A204.1 (cell line): ENCODE data around the gene ALKBH8.
"Not testable (repeated sequence)": the region's sequence is repeated elsewhere in the genome, so short reads cannot be mapped to it uniquely, and the experiment has no call there.

Experiments
- FAIRE-seq: peaks from 2 replicates; lab custom pipeline; 2012; peaks lifted over from hg19 to GRCh38; lab: Jason Lieb, UNC

ALKBH8 gene

DNA sequence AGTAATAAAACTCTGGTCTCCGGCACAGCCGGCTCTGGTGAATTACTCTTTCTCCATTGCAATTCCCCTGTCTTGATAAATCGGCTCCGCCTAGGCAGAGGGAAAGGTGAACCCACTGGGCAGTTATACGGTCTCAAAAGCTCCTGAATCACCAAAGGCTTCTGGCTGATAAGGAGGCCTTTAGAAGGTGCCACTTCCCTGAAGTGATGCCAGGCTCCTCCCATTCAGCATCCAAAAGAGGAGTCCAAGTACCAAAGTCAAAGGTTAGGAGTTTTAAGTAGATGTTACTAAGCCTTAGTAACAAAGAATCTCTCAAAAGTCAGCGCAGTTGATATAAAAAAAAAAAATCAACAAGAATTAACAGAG, 11.8 kb upstream of the ALKBH8 start:
- FAIRE-seq: no peak

DNA sequence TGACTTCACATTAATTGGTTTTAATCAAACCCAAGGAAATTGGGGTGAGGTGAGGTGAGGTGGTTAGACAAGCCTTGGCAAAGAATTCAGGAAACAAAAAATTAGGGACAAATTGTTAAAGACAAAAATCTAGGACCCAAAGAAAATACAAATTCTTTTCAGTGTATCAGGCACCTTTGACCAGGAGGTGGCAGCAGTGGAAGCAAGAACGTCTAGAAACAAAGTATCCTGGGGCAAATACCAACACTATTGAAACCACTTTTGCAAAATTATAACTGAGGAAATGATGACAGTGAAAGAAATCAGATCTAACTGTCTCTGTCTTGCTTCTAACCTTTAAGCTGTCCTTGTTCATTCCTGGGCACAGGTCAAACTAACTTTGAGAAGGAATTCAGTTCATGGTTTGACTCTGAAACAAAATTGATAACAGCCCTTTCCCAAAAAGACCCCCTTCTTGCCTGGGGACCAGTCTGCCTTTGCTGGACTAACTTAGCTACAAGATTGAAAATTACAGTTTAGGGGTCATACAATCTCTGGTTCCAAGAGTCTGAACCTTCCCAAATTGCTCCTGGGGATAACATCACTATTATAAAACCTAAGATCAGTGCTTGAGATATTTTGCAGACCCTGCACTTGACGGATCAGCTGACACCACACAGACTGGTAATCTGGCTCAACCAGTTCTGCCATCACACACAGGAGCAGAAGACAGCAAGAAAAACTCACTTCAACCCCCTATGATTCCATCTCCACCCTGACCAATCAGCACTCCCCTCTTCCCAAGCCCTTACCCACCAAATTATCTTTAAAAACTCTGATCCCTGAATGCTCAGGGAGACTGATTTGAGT, 11.2 kb upstream of the ALKBH8 start:
- FAIRE-seq: peak; percentile 95

DNA sequence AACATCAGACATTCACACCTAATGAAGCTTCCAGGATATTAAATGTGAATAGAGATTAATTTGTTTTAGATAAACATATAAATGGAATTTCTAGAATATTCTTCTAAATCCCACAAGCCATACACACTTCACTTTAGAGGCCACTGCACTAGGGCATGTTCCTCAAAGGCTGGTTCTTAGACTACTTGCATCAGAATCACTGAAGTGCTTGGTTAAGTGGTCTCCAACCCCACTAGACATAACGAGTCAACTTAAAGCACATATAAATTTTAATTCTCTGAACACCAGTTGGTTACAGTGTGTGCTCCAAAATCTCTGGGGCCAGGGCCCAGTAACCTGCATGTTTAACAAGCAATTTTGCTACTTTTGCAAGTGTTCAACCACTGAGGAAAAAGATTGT, 7.9 kb upstream of the ALKBH8 start:
- FAIRE-seq: no peak

DNA sequence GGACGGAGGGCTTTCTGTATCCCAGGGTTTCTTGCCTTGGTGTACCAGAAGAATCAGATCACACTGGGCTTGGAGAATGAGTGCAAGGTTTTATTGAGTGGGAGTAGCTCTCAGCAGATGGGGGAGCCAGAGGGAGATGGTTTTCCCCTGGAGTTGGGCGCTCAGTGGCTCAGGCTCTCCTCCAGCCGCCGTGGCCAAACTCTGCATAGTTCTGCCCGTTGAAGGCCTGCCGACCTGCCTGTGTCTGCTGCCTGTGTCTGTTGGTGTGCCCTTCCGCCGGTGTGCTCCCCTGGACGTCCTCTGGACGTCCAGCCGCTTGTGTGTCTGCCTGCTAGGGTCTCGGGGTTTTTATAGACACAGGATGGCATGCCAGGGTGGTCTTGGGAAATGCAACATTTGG, 4.5 kb upstream of the ALKBH8 start:
- FAIRE-seq: no peak

DNA sequence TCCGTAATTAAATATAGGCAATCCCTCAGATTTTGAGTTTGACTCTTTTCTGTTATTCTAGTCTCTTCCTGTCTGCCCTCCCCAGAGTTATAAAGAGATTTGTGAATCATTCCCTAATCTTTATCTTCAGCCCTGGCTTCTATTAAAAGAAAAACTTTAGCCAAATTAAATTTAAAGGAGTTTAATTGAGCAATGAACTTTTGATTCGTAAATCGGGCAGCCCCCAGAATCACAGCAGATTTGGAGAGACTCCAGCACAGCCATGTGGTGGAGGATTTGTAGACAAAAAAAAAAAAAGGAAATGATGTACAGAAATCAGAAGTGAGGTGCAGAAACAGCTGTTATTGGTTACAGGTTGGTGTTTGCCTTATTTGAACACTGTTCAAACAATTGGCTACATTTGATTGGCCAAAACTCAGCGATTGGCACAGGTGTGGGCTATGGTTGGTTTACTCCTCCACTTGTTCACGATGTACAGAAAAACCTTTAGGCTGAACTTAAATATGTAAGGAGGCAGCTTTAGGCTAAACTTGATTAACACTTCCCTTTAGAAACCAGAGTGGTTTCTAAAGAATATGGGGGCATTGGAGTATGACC, 2.3 kb upstream of the ALKBH8 start:
- no peak for FAIRE-seq

DNA sequence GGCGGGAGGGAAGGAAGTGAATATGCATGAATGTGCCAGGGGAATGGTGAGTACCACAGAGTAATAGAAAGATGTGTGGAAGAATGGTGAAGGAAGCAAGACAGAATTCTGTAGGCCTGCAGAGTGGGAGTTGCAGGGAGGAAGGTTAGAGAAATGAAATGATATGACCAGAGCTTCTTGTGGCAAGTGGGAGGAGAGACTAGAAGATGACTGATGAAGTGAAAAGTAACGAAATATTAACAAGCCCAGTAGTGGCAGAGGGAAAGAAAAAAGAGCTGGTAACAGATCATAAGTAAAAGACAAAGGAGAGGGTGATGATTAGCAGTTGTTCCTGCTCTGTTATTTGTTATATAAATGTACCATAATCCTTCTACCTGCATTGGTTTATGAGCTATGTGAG, 1.0 kb upstream of the ALKBH8 start:
- no peak for FAIRE-seq

DNA sequence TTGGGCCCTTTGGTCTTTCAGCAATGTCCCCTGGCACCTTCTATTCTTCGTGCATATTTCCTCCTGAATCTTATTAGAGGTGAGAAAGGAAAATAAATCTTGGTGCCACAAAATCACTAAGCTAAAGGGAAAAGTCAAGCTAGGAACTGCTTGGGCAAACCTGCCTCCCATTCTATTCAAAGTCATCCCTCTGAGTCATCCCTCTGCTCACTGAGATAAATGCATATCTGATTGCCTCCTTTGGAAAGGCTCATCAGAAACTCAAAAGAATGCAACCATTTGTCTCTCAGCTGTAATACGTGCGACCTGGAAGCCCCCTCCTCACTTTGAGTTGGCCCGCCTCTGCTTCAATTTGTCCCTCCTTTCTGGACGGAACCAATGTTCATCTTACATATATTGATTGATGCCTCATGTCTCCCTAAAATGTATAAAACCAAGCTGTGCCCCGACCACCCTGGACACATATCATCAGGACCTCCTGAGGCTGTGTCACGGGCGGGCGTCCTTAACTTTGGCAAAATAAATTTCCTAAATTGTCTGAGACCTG, 493 bp upstream of the ALKBH8 start:
- not testable (repeated sequence) for FAIRE-seq

DNA sequence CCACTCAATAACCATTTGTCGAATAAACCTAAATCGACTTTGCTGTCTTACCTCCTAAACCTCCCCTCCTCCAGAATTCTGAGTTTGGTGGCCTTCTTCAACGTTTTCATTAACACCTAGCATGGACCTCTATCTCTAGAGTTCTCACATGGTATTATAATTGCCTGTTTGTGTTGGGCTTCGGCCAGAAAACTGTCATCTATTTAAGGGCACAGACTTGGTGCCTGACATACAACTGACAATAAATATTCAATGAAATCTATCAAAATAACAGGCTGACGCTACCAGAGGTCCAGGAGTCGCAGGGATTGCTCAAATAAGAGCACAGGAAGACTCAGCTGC, 687 bp downstream of the ALKBH8 start:
- no peak for FAIRE-seq

DNA sequence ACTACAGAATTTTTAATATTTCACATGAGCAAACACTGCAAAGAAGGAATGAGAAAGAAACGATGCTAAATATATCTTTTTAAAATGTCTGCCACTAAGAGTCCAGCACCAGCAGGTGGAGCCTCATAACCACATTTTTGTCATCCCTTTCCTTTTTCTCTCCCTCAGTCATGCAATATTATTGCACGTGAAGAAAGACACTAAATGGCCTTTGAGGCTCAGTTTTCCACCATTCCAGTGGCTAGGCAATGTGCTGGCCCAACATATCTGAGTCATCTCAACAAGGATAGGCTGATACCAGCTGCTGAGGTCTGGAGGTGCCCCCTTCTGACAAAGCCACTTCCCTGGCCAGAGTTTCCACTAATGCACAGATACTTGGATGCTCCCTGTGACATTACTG, 1.8 kb downstream of the ALKBH8 start:
- peak; percentile 93 for FAIRE-seq

DNA sequence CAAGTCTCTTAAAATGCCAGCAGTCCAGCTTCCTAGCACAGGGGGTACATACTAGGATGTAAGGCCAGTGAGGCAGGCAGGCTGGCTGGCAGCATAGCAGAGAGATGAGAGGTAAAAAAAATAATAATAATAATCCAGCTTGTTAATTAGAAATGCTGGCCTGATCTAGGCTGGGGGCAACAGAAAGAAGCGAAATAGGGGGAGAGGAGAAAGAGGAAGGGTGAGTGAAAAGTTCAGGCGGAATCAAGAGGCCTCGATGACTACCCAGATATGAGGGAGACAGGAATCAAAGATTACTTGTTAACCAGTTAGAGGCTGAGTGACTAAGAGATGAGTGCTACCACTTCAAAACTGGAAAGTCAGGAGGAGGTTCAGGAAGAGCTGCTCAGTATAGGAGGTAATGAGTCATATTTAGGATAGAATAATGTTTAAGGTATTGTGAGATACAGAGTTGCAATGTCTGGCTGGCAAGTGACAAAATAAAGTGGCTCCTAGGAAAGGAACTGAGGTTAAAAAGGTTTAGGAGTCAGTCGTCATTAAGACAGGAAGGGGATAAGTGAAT, 2.8 kb downstream of the ALKBH8 start:
- FAIRE-seq: peak; percentile 86

DNA sequence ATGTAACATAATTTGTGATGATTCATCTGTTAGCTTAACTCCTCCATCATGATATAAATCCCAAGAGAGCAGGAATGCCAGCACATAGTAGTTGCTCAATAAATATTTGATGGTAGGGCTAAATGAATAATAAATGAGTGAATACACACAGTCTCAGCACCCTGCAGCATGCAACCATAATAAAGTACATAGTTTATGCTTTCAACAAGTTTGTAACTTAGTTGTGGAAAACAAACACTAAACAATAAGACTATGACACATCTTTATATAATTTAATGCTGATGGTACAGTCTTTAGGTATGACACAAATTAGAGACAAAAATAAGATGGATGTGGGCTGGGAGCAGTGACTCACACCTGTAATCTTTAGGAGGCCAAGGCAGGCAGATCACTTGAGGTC, 3.8 kb downstream of the ALKBH8 start:
- peak; percentile 43 for FAIRE-seq

DNA sequence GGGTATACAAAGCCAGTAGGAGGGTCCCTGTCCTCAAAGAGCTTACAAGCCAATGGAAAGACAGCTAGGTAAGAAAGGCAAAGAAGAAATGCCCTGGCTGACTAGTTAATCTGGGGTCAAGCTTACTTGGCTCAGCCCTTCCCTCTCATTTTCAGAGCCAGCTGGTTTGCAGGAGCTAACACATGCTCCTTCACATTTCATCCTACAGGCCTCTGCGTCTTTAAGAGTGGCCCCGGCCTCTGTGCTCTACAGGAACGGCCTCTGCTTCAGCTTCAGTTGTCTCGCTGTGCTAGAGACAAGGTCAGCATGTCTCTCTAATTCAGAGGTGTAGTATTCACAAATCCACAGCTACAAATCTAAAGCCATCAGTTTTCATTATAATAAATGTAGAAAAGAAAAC, 15.2 kb downstream of the ALKBH8 start:
- no peak for FAIRE-seq

DNA sequence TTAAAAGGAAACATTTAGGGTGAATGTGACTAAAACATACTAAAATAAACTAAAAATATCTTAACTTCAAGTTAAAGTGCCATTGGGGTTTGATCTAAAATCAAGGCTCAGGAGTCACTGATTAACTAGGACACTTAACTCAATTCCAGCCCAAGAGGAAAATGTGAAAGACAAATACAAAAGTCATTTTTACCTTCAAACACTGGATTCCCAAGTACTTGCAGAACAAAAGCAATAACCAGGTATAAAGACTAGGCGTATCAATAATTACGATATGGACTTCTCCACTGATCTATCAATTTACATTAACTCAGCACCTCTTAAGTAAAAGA, 15.6 kb downstream of the ALKBH8 start:
- FAIRE-seq: no peak

DNA sequence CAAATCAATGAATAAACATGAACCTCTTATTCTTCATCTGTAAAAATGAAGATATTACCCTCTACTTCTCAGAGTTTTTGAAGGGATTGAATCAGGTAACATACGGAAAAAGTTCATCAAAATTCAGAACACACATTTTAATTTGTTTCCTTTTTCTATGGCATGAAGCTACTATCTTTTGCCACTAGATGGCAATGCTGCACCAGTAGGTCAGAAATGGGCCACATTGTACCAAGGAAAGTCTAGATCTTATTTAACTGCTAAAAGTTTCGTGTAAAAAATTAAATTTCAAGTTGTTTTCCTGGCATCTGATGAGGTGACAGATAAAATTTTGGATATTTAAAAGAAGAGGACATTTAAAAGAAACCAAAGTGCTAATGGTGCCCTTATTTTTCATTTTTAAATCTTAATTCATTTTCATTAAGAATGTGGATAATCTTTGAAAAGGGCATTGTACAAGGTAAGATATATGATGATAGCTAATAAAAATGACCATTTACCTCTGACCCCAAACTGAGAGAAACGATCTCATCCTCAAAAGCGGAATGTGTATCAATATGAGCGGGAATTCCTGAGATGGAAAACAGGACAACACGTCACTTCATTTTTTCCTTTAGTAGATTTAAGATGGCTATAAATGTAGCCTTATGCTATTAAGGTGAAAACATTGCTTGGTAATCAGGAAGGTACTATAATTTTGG, 16.1 kb downstream of the ALKBH8 start:
- FAIRE-seq: peak; percentile 97

DNA sequence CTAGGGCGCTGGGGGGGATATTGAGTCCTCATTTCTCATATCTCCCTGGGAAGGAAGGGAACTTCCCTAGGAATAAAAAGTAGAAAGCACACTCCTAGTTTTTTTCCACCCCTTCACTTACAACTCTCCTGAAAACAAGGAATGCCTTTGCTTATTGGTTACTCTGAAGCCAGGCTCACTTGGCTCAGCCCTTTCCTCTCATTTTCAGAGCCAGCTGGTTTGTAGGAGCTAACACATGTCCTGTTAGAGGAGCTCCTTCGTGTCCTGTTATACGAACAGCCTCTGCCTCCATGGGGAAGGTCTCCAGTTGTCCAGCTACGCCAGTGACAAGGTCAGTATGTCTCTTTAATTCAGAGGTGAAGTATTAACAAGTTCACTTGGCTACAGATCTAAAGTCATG, 17.6 kb downstream of the ALKBH8 start:
- no peak for FAIRE-seq

DNA sequence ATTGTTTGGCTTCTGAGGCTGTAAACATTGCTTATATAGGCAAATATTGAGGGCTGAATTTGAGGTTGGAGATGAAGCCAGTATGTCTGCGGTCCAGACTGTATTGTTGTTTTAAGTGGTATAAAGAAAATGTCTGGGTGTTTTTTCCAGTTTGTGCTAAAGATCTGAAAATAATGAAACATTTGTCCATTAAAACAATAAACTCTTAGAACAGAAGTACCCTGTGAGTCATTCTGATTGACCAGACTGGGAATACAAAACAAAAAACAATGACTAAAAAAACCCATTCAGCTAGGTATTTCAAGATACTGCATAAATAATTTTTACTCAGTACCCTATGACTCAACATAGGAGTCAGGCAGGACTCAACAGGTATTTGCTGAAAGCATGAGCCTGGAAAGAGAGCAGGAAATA, 20.4 kb downstream of the ALKBH8 start:
- no peak for FAIRE-seq

DNA sequence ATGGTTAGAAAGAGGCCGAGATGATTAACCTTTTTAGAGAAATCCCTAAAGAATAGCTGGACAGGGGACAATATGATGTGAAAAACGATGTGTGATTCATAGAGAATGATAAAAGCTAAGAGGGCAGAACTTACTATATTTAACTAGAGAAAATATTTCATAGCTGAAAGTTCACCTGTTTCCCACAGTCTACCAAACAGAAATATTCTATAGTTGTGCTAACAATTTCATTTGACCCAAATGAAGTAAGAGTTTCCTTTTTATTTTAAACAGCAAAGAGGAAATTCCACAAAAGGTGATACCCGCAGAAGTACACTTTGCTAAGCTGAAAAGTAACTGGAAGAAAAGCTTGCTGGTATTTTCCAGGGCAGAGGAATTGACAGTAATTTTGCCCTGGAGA, 26.7 kb downstream of the ALKBH8 start:
- no peak for FAIRE-seq

DNA sequence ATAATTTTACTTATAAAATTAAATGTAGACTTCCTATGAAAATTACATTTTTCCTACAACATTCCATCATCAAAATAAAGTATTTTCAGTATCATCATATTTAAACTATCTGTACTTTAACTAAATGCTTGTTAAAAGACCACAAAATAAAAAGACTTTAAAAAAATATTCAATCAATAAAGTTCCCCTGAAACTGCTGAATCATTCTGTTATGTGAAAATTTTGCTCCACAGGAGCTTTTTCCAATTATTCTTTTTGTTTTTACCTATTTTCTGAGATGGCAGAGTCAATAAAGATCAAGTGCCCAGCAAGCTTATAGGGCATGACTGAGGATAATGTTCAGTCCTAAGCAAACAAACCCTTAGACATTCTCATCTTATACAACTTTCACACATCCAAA, 27.3 kb downstream of the ALKBH8 start:
- peak; percentile 72 for FAIRE-seq

DNA sequence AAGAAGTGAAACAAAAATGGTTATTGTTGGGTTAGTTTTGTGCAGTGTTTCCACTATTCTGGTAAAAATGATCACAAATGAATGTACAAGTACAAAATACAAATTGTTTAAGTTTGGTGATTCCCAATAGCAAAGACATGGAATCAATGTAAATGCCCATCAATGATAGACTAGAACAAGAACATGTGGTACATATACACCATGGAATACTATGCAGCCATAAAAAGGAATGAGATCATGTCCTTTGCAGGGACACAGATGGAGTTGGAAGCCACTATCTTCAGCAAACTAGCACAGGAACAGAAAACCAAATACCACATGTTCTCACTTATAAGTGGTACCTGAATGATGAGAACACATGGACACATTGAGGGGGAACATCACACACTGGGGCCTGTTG, 28.4 kb downstream of the ALKBH8 start:
- not testable (repeated sequence) for FAIRE-seq

DNA sequence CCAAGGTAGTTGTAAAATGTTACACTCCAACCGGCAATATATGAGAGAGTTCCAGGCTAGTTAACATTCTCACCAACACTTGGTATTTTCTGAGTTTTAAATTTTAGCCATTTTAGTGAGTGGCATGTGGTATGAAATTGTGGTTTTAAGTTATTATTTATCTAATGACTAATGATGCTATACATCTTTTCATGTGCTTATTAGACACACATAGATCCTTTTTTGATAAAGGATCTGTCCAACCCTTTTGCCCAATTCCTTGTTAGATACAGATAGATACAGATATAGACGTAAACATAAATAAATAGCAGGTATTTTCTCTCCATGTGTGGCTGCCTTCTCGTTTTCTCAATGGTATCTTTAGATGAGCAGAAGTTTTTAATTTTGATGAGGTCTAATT, 39.3 kb downstream of the ALKBH8 start:
- FAIRE-seq: no peak

DNA sequence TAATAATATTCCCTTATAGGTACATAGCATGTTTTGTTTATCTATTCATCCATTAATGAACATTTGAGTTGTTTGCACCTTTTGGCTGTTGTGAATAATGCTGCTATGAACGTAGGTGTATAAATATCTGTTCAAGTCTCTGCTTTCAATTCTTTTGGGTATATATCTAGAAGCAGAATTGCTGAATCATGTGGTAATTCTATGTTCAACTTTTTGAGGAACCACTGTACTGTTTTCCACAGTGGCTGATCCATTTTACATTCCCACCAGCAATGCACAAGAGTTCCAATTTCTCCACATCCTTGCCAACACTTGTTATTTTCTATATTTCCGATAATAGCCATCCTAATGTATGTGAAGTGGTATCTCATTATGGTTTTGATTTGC, 56.7 kb downstream of the ALKBH8 start:
- no peak for FAIRE-seq

DNA sequence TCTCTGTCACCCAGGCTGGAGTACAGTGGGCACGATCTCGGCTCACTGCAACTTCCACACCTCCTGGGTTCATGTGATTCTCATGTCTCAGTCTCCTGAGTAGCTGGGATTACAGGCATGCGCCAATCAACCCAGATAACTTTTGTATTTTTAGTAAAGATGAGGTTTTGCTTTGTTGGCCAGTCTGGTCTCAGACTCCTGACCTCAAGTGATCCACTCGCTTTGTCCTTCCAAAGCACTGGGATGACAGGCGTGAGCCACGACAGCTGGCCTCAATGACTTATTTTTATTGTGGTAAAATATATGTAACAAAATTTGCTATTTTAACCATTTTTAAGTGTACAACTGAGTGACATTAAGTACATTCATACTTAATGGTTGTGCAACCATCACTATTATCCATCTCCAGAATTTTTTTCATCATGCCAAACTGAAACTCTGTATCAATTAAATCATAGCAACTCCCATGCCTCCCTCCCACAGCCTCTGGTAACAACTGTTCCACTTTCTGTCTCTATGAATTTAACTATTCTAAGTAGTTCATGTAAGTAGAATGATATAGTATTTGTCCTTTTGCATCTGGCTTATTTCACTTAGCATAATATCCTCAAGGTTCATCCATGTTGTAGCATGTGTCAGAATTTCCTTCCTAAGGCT, 57.2 kb downstream of the ALKBH8 start:
- no peak for FAIRE-seq
